Chondrocyte (in vitro differentiated cells): ENCODE data around the gene PRR5L. TPM values are rescaled to one million over a fixed set of nuclear protein-coding genes. Genes with fewer than 3 reads are reported as not detected.

Experiments used
- DNase-seq: peaks from one replicate; pipeline ENCODE4 v3.0.0; 2021; ENCODE audit warnings: mixed read lengths, low spot score
- H3K27ac Mint-ChIP-seq: one replicate; pipeline ENCODE4 v1.8.0; 2021; ENCODE audit warnings: mild to moderate bottlenecking, moderate library complexity, mixed read lengths; ENCODE audit not compliant: unreplicated experiment
- H3K27me3 Mint-ChIP-seq: 2 replicates; pipeline ENCODE4 v1.8.0; 2021; ENCODE audit warnings: low read depth, mixed read lengths
- H3K36me3 Mint-ChIP-seq: 2 replicates; pipeline ENCODE4 v1.8.0; 2021; ENCODE audit warnings: low read depth, mixed read lengths
- H3K4me1 Mint-ChIP-seq: 2 replicates; pipeline ENCODE4 v1.8.0; 2021; ENCODE audit warnings: low read depth, mild to moderate bottlenecking, mixed read lengths
- H3K4me3 Mint-ChIP-seq: one replicate; pipeline ENCODE4 v1.8.0; 2021; ENCODE audit warnings: mild to moderate bottlenecking, moderate library complexity, mixed read lengths; ENCODE audit not compliant: unreplicated experiment
- H3K9me3 Mint-ChIP-seq: 2 replicates; pipeline ENCODE4 v1.8.0; 2021; ENCODE audit warnings: low read depth, mixed read lengths
- CTCF ChIP-seq: fragments of 200-600 bp; sonication (generic); IDR thresholded peaks from 2 replicates; pipeline ENCODE4 v1.5.0; 2021; ENCODE audit warnings: antibody characterized with exemption, mild to moderate bottlenecking, moderate library complexity
- total RNA-seq: library from RNA; stranded (reverse); gene quantifications from 3 replicates; pipeline ENCODE4 v1.2.1, GENCODE V29; 2021

The PRR5L gene
- total RNA-seq, 1 donor from 2014 or later = 50.7 TPM

DNA sequence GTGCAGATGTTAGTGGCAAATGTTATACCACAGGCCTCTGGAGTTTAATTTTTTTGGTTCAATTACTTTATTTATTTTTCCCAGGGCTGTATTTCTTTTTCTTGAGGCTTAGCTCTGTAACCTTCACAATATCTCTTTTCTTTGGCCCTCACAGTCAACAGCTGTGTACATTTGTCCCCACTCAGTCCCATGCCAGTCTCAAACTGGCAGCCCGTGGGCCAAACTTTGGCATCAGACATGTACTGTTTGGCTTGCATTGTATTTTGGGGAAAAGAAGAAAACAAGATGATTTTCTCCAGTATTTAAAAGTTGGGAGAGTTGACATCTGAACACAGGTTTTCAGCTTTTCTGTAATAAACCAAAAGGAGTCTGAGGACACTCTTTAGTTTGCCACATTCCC is 87.1 kb downstream of the PRR5L start:
- Mint-ChIP-seq H3K4me3 (no peak overlapping the region), H3K9me3 (no peaks in the 10 kb centered on the region), H3K4me1 (peaks cover 74% of the 10 kb centered on the region), H3K36me3 (peaks cover 13% of the 10 kb centered on the region), H3K27me3 (no peaks in the 10 kb centered on the region), H3K27ac (peak overlapping the region; percentile 49)
- TF ChIP-seq CTCF = no peak
- no peak for DNase-seq

GRCh38 chr11:36385121-36385970 is 89.3 kb downstream of the PRR5L start:
- no peaks in the 10 kb centered on the region for H3K27me3 Mint-ChIP-seq
- H3K9me3 Mint-ChIP-seq = no peaks in the 10 kb centered on the region
- peak overlapping the region; percentile 1 for H3K4me3 Mint-ChIP-seq
- peaks cover 67% of the 10 kb centered on the region for H3K4me1 Mint-ChIP-seq
- no peak for DNase-seq
- peak overlapping the region; percentile 94 for H3K27ac Mint-ChIP-seq
- no peak for TF ChIP-seq CTCF
- H3K36me3 Mint-ChIP-seq = peaks cover 8% of the 10 kb centered on the region

DNA sequence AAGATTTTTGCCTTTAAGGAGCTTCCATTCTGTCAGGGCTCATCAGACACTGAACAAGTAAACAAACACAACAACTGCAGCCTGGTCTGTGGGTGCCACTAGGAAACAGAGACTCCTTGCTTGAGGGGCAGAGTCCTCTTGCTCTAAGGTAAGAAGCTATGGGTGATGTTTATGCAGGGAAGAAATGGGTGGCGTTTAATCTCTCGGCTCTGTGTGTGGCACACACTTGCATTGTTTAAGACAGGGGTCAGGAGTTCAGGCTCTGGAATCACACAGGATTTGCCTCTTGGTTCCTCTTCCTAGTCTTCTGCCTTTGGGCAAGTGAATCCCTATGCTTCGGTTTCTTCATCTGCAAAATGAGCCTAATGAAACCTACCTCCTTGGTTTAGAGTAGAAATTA is 90.3 kb downstream of the PRR5L start:
- DNase-seq = no peak
- H3K27me3 Mint-ChIP-seq = no peaks in the 10 kb centered on the region
- peaks cover 5% of the 10 kb centered on the region for H3K36me3 Mint-ChIP-seq
- H3K4me3 Mint-ChIP-seq = no peak overlapping the region
- TF ChIP-seq CTCF = no peak
- no peaks in the 10 kb centered on the region for H3K9me3 Mint-ChIP-seq
- peaks cover 68% of the 10 kb centered on the region for H3K4me1 Mint-ChIP-seq
- H3K27ac Mint-ChIP-seq = no peak overlapping the region

GRCh38 chr11:36388071-36388470 is 92.0 kb downstream of the PRR5L start:
- peaks cover 3% of the 10 kb centered on the region for H3K36me3 Mint-ChIP-seq
- no peaks in the 10 kb centered on the region for H3K9me3 Mint-ChIP-seq
- H3K4me1 Mint-ChIP-seq = peaks cover 72% of the 10 kb centered on the region
- no peaks in the 10 kb centered on the region for H3K27me3 Mint-ChIP-seq
- TF ChIP-seq CTCF = no peak
- H3K27ac Mint-ChIP-seq = no peak overlapping the region
- DNase-seq = no peak
- H3K4me3 Mint-ChIP-seq = no peak overlapping the region

DNA sequence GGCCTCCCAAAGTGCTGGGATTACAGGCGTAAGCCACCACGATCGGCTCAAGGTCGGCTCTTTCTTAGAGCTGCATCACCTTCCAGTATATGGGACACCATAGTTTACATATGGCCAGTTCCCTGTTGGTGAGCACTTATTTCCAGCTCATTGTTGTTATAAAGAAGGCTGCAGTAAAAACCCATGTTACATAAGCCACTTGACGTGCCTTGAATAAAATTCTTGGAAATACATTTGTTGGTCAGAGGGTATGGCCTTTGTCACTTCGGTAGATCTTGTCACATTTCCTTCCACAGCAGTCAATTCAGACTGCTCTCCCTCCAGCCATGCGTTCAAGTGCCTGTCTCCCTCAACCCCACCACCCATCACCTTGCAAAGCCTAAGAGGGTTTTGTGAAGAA is 92.9 kb downstream of the PRR5L start:
- H3K27me3 Mint-ChIP-seq = no peaks in the 10 kb centered on the region
- peaks cover 6% of the 10 kb centered on the region for H3K36me3 Mint-ChIP-seq
- H3K4me3 Mint-ChIP-seq = no peak overlapping the region
- TF ChIP-seq CTCF = no peak
- peak overlapping the region; percentile 14 for H3K27ac Mint-ChIP-seq
- no peak for DNase-seq
- H3K9me3 Mint-ChIP-seq = no peaks in the 10 kb centered on the region
- H3K4me1 Mint-ChIP-seq = peaks cover 68% of the 10 kb centered on the region
